Stimulated activated CD4-positive, alpha-beta T cell treated with anti-CD3 and anti-CD28 coated beads, Interleukin-1b, Interleukin-23, amount 100 ng/mL, for 24 hours (primary cell): Measurements from ENCODE around the gene SPTLC3.

Experiments
- DNase-seq, 4 experiments: peaks; one replicate each; pipeline ENCODE4 v3.0.0-alpha.2; 2020; ENCODE audit warnings: low read depth in 4 of 4, low spot score in 1 of 4

SPTLC3 gene

GRCh38 chr20:13029687-13030375 lies 21.1 kb downstream of the SPTLC3 start:
- DNase-seq = no peak

- DNase-seq = no peak
These were observed 23.0 kb downstream of the SPTLC3 start for GRCh38 chr20:13031751-13032150.

- no peak for DNase-seq
These were observed 25.3 kb downstream of the SPTLC3 start for GRCh38 chr20:13034115-13034514.

GRCh38 chr20:13034936-13035335 lies 26.2 kb downstream of the SPTLC3 start:
- DNase-seq = no peak

- DNase-seq = no peak
These were observed 26.8 kb downstream of the SPTLC3 start for GRCh38 chr20:13035399-13036152.

- no peak for DNase-seq
These were observed 29.0 kb downstream of the SPTLC3 start for GRCh38 chr20:13037727-13038126.

GRCh38 chr20:13041574-13042457 lies 33.0 kb downstream of the SPTLC3 start:
- DNase-seq = no peak

GRCh38 chr20:13042458-13042794 lies 33.7 kb downstream of the SPTLC3 start:
- no peak for DNase-seq

- no peak for DNase-seq
These were observed 37.6 kb downstream of the SPTLC3 start for GRCh38 chr20:13046409-13046808.

GRCh38 chr20:13054011-13054410 lies 45.2 kb downstream of the SPTLC3 start:
- no peak for DNase-seq

GRCh38 chr20:13058666-13059389 lies 50.1 kb downstream of the SPTLC3 start:
- DNase-seq = no peak

- no peak for DNase-seq
These were observed 50.8 kb downstream of the SPTLC3 start for GRCh38 chr20:13059398-13060136.

- no peak for DNase-seq
These were observed 51.6 kb downstream of the SPTLC3 start for GRCh38 chr20:13060327-13060726.

GRCh38 chr20:13061381-13061780 lies 52.6 kb downstream of the SPTLC3 start:
- no peak for DNase-seq

- DNase-seq = no peak
These were observed 54.0 kb downstream of the SPTLC3 start for GRCh38 chr20:13062789-13063188.

GRCh38 chr20:13068336-13068735 lies 59.6 kb downstream of the SPTLC3 start:
- no peak for DNase-seq

GRCh38 chr20:13081877-13082276 lies 73.1 kb downstream of the SPTLC3 start:
- DNase-seq = no peak

- DNase-seq = no peak
These were observed 73.6 kb downstream of the SPTLC3 start for GRCh38 chr20:13082378-13082777.

GRCh38 chr20:13085275-13085674 lies 76.5 kb downstream of the SPTLC3 start:
- no peak for DNase-seq

GRCh38 chr20:13089950-13090469 lies 81.2 kb downstream of the SPTLC3 start:
- DNase-seq = no peak
